ENCODE data around the gene TBC1D22A.

Gene TBC1D22A

GRCh38 chr22:46748206-46748907 is 14.1 kb upstream of the TBC1D22A start:
- TF ChIP-seq, protein P1, sequence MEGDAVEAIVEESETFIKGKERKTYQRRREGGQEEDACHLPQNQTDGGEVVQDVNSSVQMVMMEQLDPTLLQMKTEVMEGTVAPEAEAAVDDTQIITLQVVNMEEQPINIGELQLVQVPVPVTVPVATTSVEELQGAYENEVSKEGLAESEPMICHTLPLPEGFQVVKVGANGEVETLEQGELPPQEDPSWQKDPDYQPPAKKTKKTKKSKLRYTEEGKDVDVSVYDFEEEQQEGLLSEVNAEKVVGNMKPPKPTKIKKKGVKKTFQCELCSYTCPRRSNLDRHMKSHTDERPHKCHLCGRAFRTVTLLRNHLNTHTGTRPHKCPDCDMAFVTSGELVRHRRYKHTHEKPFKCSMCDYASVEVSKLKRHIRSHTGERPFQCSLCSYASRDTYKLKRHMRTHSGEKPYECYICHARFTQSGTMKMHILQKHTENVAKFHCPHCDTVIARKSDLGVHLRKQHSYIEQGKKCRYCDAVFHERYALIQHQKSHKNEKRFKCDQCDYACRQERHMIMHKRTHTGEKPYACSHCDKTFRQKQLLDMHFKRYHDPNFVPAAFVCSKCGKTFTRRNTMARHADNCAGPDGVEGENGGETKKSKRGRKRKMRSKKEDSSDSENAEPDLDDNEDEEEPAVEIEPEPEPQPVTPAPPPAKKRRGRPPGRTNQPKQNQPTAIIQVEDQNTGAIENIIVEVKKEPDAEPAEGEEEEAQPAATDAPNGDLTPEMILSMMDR (IDR thresholded peaks at IDR 0.05; ENCODE audit: low read depth, low read length) = no peak
- DNase-seq (ENCODE audit: low read depth in 2 of 2) = no peak
- H3K4me3 ChIP-seq (replicated peaks in 1 of 2; ENCODE audit: low read depth in 2 of 2, low read length in 2 of 2) = no peak overlapping the region

- H3K4me3 ChIP-seq (replicated peaks in 1 of 2; ENCODE audit: low read depth in 2 of 2, low read length in 2 of 2) = no peak overlapping the region
- TF ChIP-seq, protein P1 (IDR thresholded peaks at IDR 0.05; ENCODE audit: low read depth, low read length) = no peak
- peak; percentile 33 to 47 for DNase-seq (ENCODE audit: low read depth in 2 of 2)
Observed at GRCh38 chr22:46748908-46749675, 13.4 kb upstream of the TBC1D22A start.

DNA sequence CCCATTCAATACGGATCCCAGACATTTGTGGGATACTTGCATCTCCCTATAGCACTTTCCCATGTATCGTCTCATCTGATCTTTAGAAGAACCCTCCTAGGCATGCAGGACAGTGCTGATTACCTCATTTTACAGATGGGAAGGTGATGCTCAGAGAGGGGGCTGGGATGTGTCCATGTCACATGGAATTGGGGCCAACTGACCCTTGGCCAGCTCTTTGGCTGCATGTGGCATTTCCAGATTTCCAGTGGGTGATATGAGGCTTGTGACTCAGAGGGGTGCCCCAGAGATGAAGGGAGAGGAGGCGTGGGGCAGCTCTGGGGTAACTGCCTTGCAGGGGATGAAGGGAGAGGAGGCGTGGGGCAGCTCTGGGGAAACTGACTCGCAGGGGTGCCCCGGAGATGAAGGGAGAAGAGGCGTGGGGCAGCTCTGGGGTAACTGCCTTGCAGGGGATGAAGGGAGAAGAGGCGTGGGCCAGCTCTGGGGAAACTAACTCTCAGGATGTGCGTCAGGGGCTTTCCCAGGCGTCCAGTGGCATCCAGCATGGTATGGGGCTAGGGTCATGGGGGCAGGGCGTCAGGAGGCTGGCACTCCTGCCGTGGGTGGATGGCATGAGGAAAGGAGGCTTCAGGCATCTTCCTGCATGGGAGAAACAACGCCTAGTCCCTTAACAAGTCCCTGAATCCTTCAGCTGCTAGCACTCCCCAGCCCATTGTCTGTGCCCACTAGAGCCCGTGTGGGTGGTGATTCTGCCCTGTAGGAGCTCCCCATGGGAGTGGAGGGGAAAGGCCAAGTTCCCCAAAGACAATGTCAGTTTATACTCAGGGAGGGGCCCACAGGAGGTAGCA is 12.5 kb upstream of the TBC1D22A start:
- no peak overlapping the region for H3K4me3 ChIP-seq (replicated peaks in 1 of 2; ENCODE audit: low read depth in 2 of 2, low read length in 2 of 2)

DNA sequence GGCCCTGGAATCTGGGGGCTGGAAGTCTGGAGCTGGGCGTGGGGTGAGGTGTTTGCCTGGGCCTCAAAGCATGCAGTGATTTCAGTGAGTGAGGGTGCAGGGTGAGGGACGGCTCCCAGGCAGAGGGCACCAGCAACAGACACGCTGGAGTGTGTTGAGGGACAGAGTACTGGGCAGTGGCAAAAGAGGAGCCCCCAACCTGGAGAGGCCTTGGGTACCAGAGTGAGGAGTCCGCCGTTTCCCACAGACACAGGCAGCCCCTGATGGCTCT is 12.0 kb upstream of the TBC1D22A start:
- no peak overlapping the region for H3K4me3 ChIP-seq (replicated peaks in 1 of 2; ENCODE audit: low read depth in 2 of 2, low read length in 2 of 2)
- TF ChIP-seq, protein P1 (IDR thresholded peaks at IDR 0.05; ENCODE audit: low read depth, low read length) = no peak
- no peak for DNase-seq (ENCODE audit: low read depth in 2 of 2)

More for the DNA sequence above, 12.5 kb upstream of the TBC1D22A start:
- TF ChIP-seq, protein P1 (IDR thresholded peaks at IDR 0.05; ENCODE audit: low read depth, low read length) = no peak
- no peak for DNase-seq (ENCODE audit: low read depth in 2 of 2)

- no peak for DNase-seq (ENCODE audit: low read depth in 2 of 2)
- no peak overlapping the region for H3K4me3 ChIP-seq (replicated peaks in 1 of 2; ENCODE audit: low read depth in 2 of 2, low read length in 2 of 2)
- TF ChIP-seq, protein P1 (IDR thresholded peaks at IDR 0.05; ENCODE audit: low read depth, low read length) = no peak
Observed at GRCh38 chr22:46750863-46751443, 11.5 kb upstream of the TBC1D22A start.

GRCh38 chr22:46752286-46752987 is 10.0 kb upstream of the TBC1D22A start:
- no peak for DNase-seq (ENCODE audit: low read depth in 2 of 2)
- TF ChIP-seq, protein P1 (IDR thresholded peaks at IDR 0.05; ENCODE audit: low read depth, low read length) = no peak
- no peak overlapping the region for H3K4me3 ChIP-seq (replicated peaks in 1 of 2; ENCODE audit: low read depth in 2 of 2, low read length in 2 of 2)
